IgD-negative memory B cell (primary cell): ENCODE results near the gene RICTOR. TPM values are rescaled to one million over a fixed set of nuclear protein-coding genes. Genes with fewer than 3 reads are reported as not detected.
"Not testable (repeated sequence)": the region's sequence is repeated elsewhere in the genome, so short reads cannot be mapped to it uniquely, and the experiment has no call there.

Source experiments
- H3K27ac Mint-ChIP-seq, 3 donors: one replicate each; pipeline ENCODE4 v1.8.0; 2020 to 2022; ENCODE audit warnings: mild to moderate bottlenecking in 3 of 3, mixed read lengths in 3 of 3, moderate library complexity in 1 of 3
- H3K27me3 Mint-ChIP-seq: one replicate; pipeline ENCODE4 v1.8.0; 2021; ENCODE audit warnings: mixed read lengths
- H3K36me3 Mint-ChIP-seq: one replicate; pipeline ENCODE4 v1.8.0; 2020; ENCODE audit warnings: mild to moderate bottlenecking, mixed read lengths
- H3K4me1 Mint-ChIP-seq, 3 donors: one replicate each; pipeline ENCODE4 v1.8.0; 2020 to 2022; ENCODE audit warnings: mixed read lengths in 3 of 3, mild to moderate bottlenecking in 1 of 3
- H3K4me3 Mint-ChIP-seq, 4 donors: one replicate each; pipeline ENCODE4 v1.8.0; 2020 to 2022; ENCODE audit warnings: mild to moderate bottlenecking in 4 of 4, mixed read lengths in 4 of 4, moderate library complexity in 3 of 4
- H3K9me3 Mint-ChIP-seq, 3 donors: one replicate each; pipeline ENCODE4 v1.8.0; 2020 to 2021; ENCODE audit warnings: mixed read lengths in 3 of 3, mild to moderate bottlenecking in 1 of 3
- polyA plus RNA-seq: library from polyadenylated mRNA; unstranded; fragments of 300-500 nt; fragmentation: Illumina TruSeq; gene quantifications from one replicate; pipeline ENCODE4 v1.2.3, GENCODE V29; 2021

Gene RICTOR
- polyA plus RNA-seq, 1 donor from 2014 or later, result 11.8 TPM

DNA sequence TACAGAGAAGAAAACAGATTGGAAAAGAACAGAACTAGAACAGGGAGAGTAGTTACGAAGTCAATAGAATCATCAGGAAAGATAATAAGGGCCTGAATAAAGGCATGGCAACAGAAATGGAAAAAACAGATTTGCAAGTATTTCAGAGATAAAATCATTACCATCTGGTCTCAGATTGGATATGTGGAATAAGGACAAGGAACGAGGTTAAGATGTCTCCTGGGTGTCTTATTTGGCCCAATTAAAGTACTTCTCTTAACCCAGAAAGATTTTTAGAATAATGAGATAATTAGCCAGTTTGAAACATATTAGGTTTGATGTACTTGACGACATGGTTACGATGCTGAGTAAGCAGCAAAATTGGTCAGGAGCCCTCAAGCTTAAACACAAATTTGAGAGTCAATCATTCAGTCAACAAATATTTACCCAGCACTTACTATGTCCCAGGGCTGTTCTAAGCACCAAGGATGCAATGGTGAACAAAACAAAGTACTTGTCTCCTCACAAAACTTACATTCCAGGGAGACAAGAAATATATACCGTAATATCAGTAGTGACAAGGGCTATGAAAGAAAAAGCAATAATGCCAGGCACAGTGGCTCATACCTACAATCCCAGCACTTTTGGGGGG, 18.3 kb downstream of the RICTOR start:
- Mint-ChIP-seq H3K9me3 (no peaks in the 10 kb centered on the region), H3K4me1 (peaks cover 34 to 59% (median 45%) of the 10 kb centered on the region in 3 donors)

DNA sequence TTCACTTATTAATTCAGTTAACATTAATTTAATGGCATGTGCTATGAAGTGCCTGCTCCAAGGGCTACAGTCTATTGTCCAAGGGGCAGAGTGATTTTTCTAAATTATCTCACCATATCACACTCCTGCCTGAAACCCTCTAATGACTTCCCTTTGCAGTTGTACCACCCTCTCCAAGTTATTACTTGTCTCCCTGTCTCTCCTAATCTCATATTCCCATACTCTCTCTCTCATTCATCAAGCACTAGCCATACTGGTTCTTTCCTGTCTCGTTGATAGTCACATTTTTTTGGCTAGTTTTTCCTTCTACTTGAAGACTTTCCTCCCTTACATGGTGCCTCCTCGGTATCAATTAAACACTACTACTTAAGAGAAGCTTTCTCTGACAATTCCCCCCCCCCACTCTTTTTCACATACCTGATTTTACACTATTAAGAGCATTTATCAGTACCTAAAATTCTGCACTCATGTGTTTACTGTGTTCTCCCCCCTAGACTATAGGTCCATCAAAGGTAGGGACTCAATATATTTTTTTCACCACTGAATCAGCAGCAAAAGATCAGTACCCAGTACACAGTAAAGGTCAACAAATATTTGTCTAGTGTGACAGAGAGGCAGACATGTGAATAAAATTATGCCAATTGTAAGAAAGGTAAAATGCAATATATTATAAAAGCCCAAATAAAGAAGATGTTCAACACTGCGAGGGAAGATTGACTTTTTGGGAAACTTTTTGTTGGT, 19.0 kb downstream of the RICTOR start:
- no peak overlapping the region for H3K27ac Mint-ChIP-seq
- no peak overlapping the region for H3K4me3 Mint-ChIP-seq
- H3K9me3 Mint-ChIP-seq, result no peaks in the 10 kb centered on the region
- peaks cover 2% of the 10 kb centered on the region for H3K36me3 Mint-ChIP-seq
- H3K4me1 Mint-ChIP-seq, result peaks cover 33 to 58% (median 42%) of the 10 kb centered on the region in 3 donors
- H3K27me3 Mint-ChIP-seq, result no peaks in the 10 kb centered on the region

More for the DNA sequence above, 18.3 kb downstream of the RICTOR start:
- no peak overlapping the region for H3K4me3 Mint-ChIP-seq
- no peak overlapping the region for H3K27ac Mint-ChIP-seq
- H3K27me3 Mint-ChIP-seq, result no peaks in the 10 kb centered on the region
- H3K36me3 Mint-ChIP-seq, result peaks cover 2% of the 10 kb centered on the region

DNA sequence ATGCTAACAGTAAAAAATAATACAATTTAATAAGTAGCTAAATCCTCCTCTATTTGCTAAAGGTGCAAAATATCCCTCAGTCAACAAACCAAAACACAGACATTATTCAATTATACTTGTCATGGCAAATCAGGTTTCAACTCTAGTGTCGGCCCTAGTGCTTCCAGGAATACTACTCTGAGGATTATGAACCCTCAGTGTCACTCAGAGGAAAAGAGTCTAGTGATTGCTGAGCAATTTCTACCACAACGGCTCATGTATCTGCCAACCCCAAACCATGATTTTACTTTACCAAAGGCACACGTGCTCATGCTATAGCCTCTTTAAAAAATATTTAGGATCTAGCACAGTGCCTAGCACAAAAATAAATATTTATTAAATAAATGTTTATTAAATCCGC, 21.0 kb downstream of the RICTOR start:
- H3K4me3 Mint-ChIP-seq, result no peak overlapping the region
- H3K27ac Mint-ChIP-seq, result no peak overlapping the region
- no peaks in the 10 kb centered on the region for H3K27me3 Mint-ChIP-seq
- H3K36me3 Mint-ChIP-seq, result peaks cover 2% of the 10 kb centered on the region
- peaks cover 28 to 58% (median 39%) of the 10 kb centered on the region in 3 donors for H3K4me1 Mint-ChIP-seq
- H3K9me3 Mint-ChIP-seq, result no peaks in the 10 kb centered on the region

DNA sequence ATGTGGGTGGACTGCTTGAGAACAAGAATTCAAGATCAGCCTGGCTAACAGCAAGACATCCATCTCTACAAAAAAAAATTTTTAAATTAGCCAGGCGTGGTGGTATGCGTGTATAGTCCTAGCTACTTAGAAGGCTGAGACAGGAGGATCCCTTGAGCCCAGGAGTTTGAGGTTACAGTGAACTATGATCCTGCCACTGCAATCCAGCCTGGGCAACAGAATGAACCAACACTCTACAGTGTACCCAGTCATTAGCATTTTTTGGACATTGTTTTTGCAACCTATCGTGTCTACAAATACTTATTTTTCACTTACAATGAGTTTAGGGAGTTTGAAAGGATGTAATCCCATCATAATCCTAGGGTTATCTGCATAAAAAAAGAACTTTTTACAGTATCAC, 22.1 kb downstream of the RICTOR start:
- Mint-ChIP-seq H3K27me3 (no peaks in the 10 kb centered on the region), H3K9me3 (no peaks in the 10 kb centered on the region), H3K4me3 (no peak overlapping the region), H3K27ac (no peak overlapping the region), H3K36me3 (peaks cover 2% of the 10 kb centered on the region), H3K4me1 (peaks cover 30 to 60% (median 41%) of the 10 kb centered on the region in 3 donors)

DNA sequence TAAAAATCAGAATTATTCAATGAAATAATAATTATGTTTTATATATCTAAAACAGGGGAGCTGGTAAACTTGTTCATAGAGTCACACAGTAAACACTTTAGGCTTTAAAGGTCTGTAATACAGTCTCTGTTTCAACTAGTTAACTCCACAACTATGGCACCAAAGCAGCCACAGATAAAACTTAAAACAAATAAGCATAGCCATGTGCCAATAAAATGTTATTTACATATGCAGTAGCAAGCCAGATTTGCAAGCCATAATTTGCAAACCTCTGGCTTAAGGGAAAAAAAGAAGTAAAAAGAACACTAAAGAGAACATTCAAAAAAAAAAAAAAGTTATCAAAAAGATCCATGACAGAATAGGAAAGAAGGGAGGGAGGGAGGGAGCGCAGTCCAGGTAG, 24.9 kb downstream of the RICTOR start:
- Mint-ChIP-seq H3K36me3 (peaks cover 2% of the 10 kb centered on the region), H3K4me3 (no peak overlapping the region), H3K9me3 (no peaks in the 10 kb centered on the region), H3K27me3 (no peaks in the 10 kb centered on the region), H3K4me1 (peaks cover 34 to 58% (median 38%) of the 10 kb centered on the region in 3 donors), H3K27ac (no peak overlapping the region)

DNA sequence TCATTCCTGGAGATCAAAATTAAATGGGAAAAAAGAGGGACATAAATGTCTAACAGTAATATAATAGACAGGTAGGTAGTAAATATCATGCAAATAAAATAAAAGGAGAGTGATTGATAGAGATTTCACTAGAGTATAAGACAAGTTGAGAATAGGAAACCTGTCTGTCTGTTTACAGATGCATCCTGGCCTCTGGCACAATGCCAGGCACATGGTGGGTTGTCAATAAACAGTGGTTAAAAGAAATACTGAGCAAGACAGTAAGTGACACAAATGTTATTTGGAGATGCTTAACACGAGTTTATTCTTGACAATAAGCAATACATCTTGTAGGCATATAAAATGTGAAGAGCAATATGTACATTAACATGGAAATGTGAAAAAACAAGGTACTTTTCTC, 33.3 kb downstream of the RICTOR start:
- peaks cover 7% of the 10 kb centered on the region for H3K36me3 Mint-ChIP-seq
- no peak overlapping the region for H3K4me3 Mint-ChIP-seq
- H3K4me1 Mint-ChIP-seq, result peaks cover 23 to 27% (median 26%) of the 10 kb centered on the region in 3 donors
- peaks cover 0 to 3% (median 0%) of the 10 kb centered on the region in 3 donors for H3K9me3 Mint-ChIP-seq
- no peaks in the 10 kb centered on the region for H3K27me3 Mint-ChIP-seq
- H3K27ac Mint-ChIP-seq, result no peak overlapping the region

DNA sequence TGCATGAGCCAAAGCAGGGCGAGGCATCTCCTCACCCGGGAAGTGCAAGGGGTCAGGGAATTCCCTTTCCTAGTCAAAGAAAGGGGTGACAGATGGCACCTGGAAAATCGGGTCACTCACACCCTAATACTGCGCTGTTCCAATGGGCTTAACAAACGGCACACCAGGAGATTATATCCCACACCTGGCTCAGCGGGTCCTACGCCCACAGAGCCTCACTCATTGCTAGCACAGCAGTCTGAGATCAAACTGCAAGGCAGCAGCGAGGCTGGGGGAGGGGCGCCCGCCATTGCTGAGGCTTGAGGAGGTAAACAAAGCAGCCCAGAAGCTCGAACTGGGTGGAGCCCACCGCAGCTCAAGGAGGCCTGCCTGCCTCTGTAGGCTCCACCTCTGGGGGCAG, 39.7 kb downstream of the RICTOR start:
- H3K27me3 Mint-ChIP-seq, H3K36me3 Mint-ChIP-seq, H3K9me3 Mint-ChIP-seq, H3K4me3 Mint-ChIP-seq: not testable (repeated sequence)
- H3K27ac Mint-ChIP-seq, result peak overlapping the region in 1 of 3 donors; percentile 57
- H3K4me1 Mint-ChIP-seq, result peaks cover 30 to 34% (median 33%) of the 10 kb centered on the region in 3 donors

DNA sequence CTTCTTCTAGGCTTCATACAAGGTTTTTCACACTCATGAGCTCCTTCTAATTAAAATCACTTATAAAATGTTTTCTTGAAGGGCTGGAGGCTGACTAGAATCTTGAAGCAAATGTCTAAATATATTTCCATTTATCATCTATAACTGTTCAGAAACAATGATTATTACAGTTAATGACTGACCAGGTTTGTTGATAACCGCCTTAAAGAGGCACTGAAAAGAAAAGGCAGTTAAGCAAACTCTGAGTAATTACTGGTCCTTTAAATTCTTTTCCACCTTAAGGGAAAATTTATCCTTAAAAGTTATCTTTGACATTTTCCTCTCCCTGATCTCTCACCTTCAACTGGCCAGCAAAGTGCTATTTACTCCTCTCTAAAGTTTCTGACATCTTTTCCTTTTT, 43.2 kb downstream of the RICTOR start:
- H3K27me3 Mint-ChIP-seq, result no peaks in the 10 kb centered on the region
- peaks cover 19% of the 10 kb centered on the region for H3K36me3 Mint-ChIP-seq
- H3K4me1 Mint-ChIP-seq, result peaks cover 22 to 43% (median 32%) of the 10 kb centered on the region in 3 donors
- no peak overlapping the region for H3K4me3 Mint-ChIP-seq
- H3K27ac Mint-ChIP-seq, result no peak overlapping the region
- peaks cover 6 to 15% (median 7%) of the 10 kb centered on the region in 3 donors for H3K9me3 Mint-ChIP-seq

DNA sequence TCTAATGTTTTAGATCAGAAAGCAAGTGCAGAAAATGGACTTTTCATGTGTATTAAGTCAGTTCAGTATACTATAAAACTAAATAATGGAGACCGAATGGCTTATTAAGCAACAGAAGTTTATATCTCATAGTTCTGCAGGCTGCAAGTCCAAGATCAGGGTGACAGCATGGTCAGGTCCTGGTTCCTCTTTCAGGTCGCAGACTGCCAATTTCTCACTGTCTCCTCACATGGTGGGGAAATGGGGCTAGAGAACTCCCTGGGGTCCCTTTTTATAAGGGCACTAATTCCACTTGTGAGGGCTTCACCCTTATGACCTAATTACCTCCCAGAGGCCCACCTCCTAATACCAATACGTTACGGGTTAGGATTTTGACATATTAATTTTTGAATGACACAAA, 48.7 kb downstream of the RICTOR start:
- H3K27ac Mint-ChIP-seq, result no peak overlapping the region
- no peaks in the 10 kb centered on the region for H3K27me3 Mint-ChIP-seq
- H3K4me3 Mint-ChIP-seq, result no peak overlapping the region
- H3K9me3 Mint-ChIP-seq, result peaks cover 3 to 20% (median 6%) of the 10 kb centered on the region in 3 donors
- H3K4me1 Mint-ChIP-seq, result peaks cover 18 to 29% (median 29%) of the 10 kb centered on the region in 3 donors
- peaks cover 24% of the 10 kb centered on the region for H3K36me3 Mint-ChIP-seq

DNA sequence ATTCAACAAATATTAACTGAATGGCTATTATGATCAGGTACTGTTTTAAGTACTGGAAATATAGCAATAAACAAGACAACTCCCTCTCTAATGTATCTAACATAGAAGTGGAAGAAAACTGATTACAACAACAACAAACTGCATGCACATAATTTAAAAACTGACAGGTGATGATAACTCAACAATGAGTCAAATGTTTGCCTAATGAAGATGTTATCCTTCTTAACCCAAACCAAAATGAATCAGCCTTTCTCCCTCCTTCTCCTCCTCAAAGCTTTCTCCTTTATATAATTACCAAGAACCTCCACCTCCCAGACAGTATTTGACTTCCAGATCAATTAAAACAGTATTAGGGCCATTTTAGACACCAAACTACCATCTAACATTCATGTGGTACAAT, 49.3 kb downstream of the RICTOR start:
- Mint-ChIP-seq H3K9me3 (peaks cover 3 to 20% (median 5%) of the 10 kb centered on the region in 3 donors), H3K4me1 (peaks cover 18 to 31% (median 29%) of the 10 kb centered on the region in 3 donors), H3K36me3 (peaks cover 19% of the 10 kb centered on the region), H3K4me3 (no peak overlapping the region), H3K27ac (no peak overlapping the region), H3K27me3 (no peaks in the 10 kb centered on the region)

DNA sequence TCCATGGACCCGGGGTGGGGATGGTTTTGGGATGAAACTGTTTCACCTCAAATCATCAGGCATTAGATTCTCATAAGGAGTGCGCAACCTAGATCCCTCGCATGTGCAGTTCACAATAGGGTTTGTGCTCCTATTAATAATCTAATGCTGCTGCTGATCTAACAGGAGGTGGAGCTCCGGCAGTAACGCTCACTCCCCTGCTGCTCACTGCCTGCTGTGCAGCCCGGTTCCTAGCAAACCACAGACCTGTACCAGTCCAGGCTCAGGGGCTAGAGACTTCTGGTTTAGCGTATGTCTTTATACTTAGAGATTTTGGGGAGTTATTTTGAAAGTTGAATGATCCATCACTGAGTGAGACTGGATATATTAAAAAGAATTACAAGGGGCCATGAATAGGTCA, 50.2 kb downstream of the RICTOR start:
- peaks cover 3 to 16% (median 5%) of the 10 kb centered on the region in 3 donors for H3K9me3 Mint-ChIP-seq
- peaks cover 18 to 33% (median 30%) of the 10 kb centered on the region in 3 donors for H3K4me1 Mint-ChIP-seq
- H3K36me3 Mint-ChIP-seq, result peaks cover 16% of the 10 kb centered on the region
- no peaks in the 10 kb centered on the region for H3K27me3 Mint-ChIP-seq
- no peak overlapping the region for H3K27ac Mint-ChIP-seq
- H3K4me3 Mint-ChIP-seq, result peak overlapping the region in 1 of 4 donors; percentile 20

DNA sequence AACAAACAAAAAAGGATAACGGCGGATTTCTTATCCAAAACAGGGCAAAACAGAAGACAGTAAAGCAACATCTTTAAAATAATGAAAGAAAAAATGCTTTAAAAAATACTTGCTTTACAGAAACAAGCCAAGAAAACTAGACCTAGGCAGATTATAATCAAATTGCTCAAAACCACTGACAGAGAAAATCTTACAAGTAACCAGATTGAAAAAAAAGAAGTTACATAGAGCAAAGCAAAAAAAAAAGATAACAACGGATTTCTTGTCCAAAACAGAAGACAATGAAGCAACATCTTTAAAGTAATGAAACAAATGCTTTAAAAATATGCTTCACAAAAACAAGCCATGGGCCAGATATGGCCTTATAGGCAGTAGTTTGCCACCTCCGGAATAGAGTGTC, 51.1 kb downstream of the RICTOR start:
- Mint-ChIP-seq H3K9me3 (peaks cover 2 to 12% (median 3%) of the 10 kb centered on the region in 3 donors), H3K27me3 (no peaks in the 10 kb centered on the region), H3K4me3 (peak overlapping the region in 1 of 4 donors; percentile 28), H3K27ac (no peak overlapping the region), H3K36me3 (peaks cover 11% of the 10 kb centered on the region), H3K4me1 (peaks cover 18 to 32% (median 29%) of the 10 kb centered on the region in 3 donors)

DNA sequence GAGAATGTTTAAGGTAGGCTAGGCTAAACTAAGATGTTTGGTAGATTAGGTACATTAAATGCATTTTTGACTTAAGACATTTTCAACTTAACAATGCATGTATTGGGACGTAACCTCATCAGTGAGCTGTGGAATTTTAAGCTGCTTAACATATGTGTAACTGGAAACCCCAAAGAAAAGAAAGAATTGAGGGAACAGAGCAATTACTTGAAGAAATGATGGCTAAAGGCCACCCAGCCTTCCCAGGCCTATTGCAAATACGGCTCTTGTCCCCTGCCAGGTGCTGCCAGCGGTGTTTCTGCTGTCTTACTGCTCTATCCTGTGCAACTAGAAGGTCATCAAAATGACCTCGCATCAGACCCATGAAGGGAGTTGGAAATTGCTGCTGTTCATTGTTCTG, 52.0 kb downstream of the RICTOR start:
- peaks cover 16 to 30% (median 24%) of the 10 kb centered on the region in 3 donors for H3K4me1 Mint-ChIP-seq
- H3K27me3 Mint-ChIP-seq, result no peaks in the 10 kb centered on the region
- peaks cover 10% of the 10 kb centered on the region for H3K36me3 Mint-ChIP-seq
- no peak overlapping the region for H3K4me3 Mint-ChIP-seq
- H3K9me3 Mint-ChIP-seq, result peaks cover 0 to 6% (median 0%) of the 10 kb centered on the region in 3 donors
- H3K27ac Mint-ChIP-seq, result peak overlapping the region in 1 of 3 donors; percentile 15

DNA sequence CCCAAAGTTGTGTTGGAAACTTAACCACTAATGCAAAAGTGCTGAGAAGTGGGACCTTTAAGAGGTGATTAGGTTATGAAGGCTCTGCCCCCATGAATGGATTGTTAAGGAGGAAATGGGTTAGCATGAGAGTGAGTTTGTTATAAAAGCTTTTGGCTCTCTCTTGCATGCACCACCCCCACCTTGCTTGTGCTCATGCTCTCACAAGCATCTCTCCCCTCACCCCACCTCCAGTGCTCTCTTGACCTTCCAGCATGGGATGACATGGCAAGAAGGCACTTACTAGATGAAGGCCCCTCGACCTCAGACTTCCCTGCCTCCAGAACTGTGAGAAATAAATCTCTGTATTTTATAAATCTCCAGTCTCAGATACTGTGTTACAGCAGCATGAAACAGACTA, 52.8 kb downstream of the RICTOR start:
- Mint-ChIP-seq H3K27me3 (no peaks in the 10 kb centered on the region), H3K4me1 (peaks cover 16 to 32% (median 24%) of the 10 kb centered on the region in 3 donors), H3K9me3 (peaks cover 0 to 6% (median 0%) of the 10 kb centered on the region in 3 donors), H3K27ac (no peak overlapping the region), H3K36me3 (peaks cover 10% of the 10 kb centered on the region), H3K4me3 (peak overlapping the region in 1 of 4 donors; percentile 55)

DNA sequence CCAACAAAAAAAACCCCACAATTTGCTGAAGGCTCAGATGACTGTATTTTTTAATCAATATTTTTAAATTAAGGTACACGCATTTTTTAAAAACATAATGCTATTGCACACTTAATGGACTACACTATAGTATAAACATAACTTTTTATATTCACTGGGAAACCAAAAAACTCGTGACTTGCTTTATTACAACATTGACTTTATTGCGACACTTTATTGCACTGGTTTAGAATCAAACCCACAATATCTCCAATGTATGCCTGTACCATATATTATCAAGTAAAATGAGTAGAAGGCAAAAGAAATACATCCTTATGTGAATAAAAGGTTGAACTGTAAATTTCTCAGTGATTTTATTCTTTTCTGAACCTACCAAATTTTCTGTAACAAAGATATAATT, 53.7 kb downstream of the RICTOR start:
- Mint-ChIP-seq H3K27me3 (no peaks in the 10 kb centered on the region), H3K4me3 (no peak overlapping the region), H3K9me3 (no peaks in the 10 kb centered on the region), H3K27ac (no peak overlapping the region), H3K4me1 (peaks cover 16 to 30% (median 29%) of the 10 kb centered on the region in 3 donors), H3K36me3 (peaks cover 4% of the 10 kb centered on the region)
